Measurements from ENCODE around the gene GALC. TPM values are rescaled to one million over a fixed set of nuclear protein-coding genes. Genes with fewer than 3 reads are reported as not detected.

The GALC gene
- total RNA-seq = 10 to 100 TPM; 23.5 to 67.7 (median 35.1) TPM

GRCh38 chr14:87992718-87993628 is at the start of gene GALC:
Gene GALC, minus strand, starts transcription at chr14:87993182. Its CDS starts 18 bp downstream, at chr14:87993164.
- no peak for TF ChIP-seq CTCF (IDR thresholded peaks at IDR 0.05; ENCODE audit: low read depth)

- no peak for TF ChIP-seq CTCF (IDR thresholded peaks at IDR 0.05; ENCODE audit: low read depth)
Measured at GRCh38 chr14:88040146-88040545, 47.2 kb upstream of the GALC start.

GRCh38 chr14:88039197-88039596 is 46.2 kb upstream of the GALC start:
- TF ChIP-seq CTCF (IDR thresholded peaks at IDR 0.05; ENCODE audit: low read depth) = no peak

- no peak for TF ChIP-seq CTCF (IDR thresholded peaks at IDR 0.05; ENCODE audit: low read depth)
Measured at GRCh38 chr14:88037325-88037724, 44.3 kb upstream of the GALC start.

- no peak for TF ChIP-seq CTCF (IDR thresholded peaks at IDR 0.05; ENCODE audit: low read depth)
Measured at GRCh38 chr14:88036422-88036821, 43.4 kb upstream of the GALC start.

GRCh38 chr14:88034076-88034475 is 41.1 kb upstream of the GALC start:
- TF ChIP-seq CTCF (IDR thresholded peaks at IDR 0.05; ENCODE audit: low read depth) = no peak

- no peak for TF ChIP-seq CTCF (IDR thresholded peaks at IDR 0.05; ENCODE audit: low read depth)
Measured at GRCh38 chr14:88032373-88032772, 39.4 kb upstream of the GALC start.

Data from subcutaneous adipose tissue (tissue), 4 donors.